IMR-90 (cell line): ENCODE results near the gene MEX3A. TPM values are rescaled to one million over a fixed set of nuclear protein-coding genes. Genes with fewer than 3 reads are reported as not detected.

ENCODE experiments used
- ATAC-seq: fragments of 200-7000 bp; cut with Tn5 transposase; 2 replicates; pipeline ENCODE4 v1.9.1; 2020; ENCODE audit warnings: low read depth, mild to moderate bottlenecking, moderate library complexity
- BruUV-seq: library from RNA; stranded (reverse); fragments of 400-500 nt; replicated peaks from 2 replicates; lab custom pipeline; 2021; lab: Mats Ljungman, UMichigan
- CTCF ChIA-PET: fragments of 300-600 bp; formaldehyde crosslinking; extraction: SDS; loops from one replicate; lab custom pipeline; 2021; ENCODE audit warnings: antibody characterized with exemption; lab: Yijun Ruan, JAX
- POLR2A ChIA-PET: fragments of 300-600 bp; sonication (Branson Sonifier 250); formaldehyde crosslinking; loops from one replicate; lab custom pipeline; 2022; ENCODE audit warnings: antibody characterized with exemption; ENCODE audit not compliant: unreplicated experiment; lab: Charles Lee
- DNase-seq: peaks from one replicate; pipeline ENCODE4 v3.0.0; 2013
- H2AFZ ChIP-seq: replicated peaks from 2 replicates; pipeline ENCODE3; 2013; ENCODE audit warnings: low read length, mild to moderate bottlenecking; ENCODE audit not compliant: poor library complexity
- H2AK5ac ChIP-seq: 2 replicates; pipeline ENCODE4 v1.6.1; 2013; ENCODE audit warnings: low read depth, low read length, inconsistent platforms
- H2AK9ac ChIP-seq: replicated peaks from 2 replicates; pipeline ENCODE3; 2013; ENCODE audit warnings: mild to moderate bottlenecking, low read depth, low read length, moderate library complexity; ENCODE audit not compliant: poor library complexity
- H2BK120ac ChIP-seq: 2 replicates; pipeline ENCODE4 v1.6.1; 2013; ENCODE audit warnings: low read depth, low read length, inconsistent platforms
- H2BK15ac ChIP-seq: 3 replicates; pipeline ENCODE4 v1.6.1; 2013; ENCODE audit warnings: low read depth, low read length, inconsistent platforms
- H2BK20ac ChIP-seq: 2 replicates; pipeline ENCODE4 v1.6.1; 2013; ENCODE audit warnings: low read depth, mild to moderate bottlenecking, inconsistent platforms, low read length, moderate library complexity
- H2BK5ac ChIP-seq: 2 replicates; pipeline ENCODE4 v1.6.1; 2013; ENCODE audit warnings: mild to moderate bottlenecking, low read depth, low read length, inconsistent platforms; ENCODE audit not compliant: poor library complexity, severe bottlenecking
- H3K14ac ChIP-seq: replicated peaks from 2 replicates; pipeline ENCODE4 v1.6.1; 2013; ENCODE audit warnings: low read depth, low read length, inconsistent platforms
- H3K18ac ChIP-seq: 2 replicates; pipeline ENCODE4 v1.6.1; 2013; ENCODE audit warnings: low read depth, low read length, control low read depth
- H3K23ac ChIP-seq: 2 replicates; pipeline ENCODE4 v1.6.1; 2013; ENCODE audit warnings: low read depth, low read length, inconsistent platforms
- H3K27ac ChIP-seq: 2 replicates; pipeline ENCODE4 v1.5.1; 2013; ENCODE audit warnings: mild to moderate bottlenecking, control low read depth, low read length; ENCODE audit not compliant: insufficient read depth
- H3K27me3 ChIP-seq: 2 replicates; pipeline ENCODE4 v1.6.1; 2013; ENCODE audit warnings: low read length; ENCODE audit not compliant: control insufficient read depth, insufficient read depth
- H3K36me3 ChIP-seq: 2 replicates; pipeline ENCODE4 v1.6.1; 2013; ENCODE audit warnings: low read length, mixed read lengths; ENCODE audit not compliant: control insufficient read depth, insufficient read depth
- H3K4ac ChIP-seq: 2 replicates; pipeline ENCODE4 v1.6.1; 2013; ENCODE audit warnings: low read depth, low read length, inconsistent platforms
- H3K4me1 ChIP-seq: 2 replicates; pipeline ENCODE4 v1.6.1; 2013; ENCODE audit warnings: low read length, mixed read lengths; ENCODE audit not compliant: control insufficient read depth, insufficient read depth
- H3K4me2 ChIP-seq: 2 replicates; pipeline ENCODE4 v1.6.1; 2013; ENCODE audit warnings: low read depth, mild to moderate bottlenecking, control low read depth, low read length, moderate library complexity
- H3K4me3 ChIP-seq: 2 replicates; pipeline ENCODE4 v1.5.1; 2013; ENCODE audit warnings: low read depth, mild to moderate bottlenecking, control low read depth, low read length, moderate library complexity; ENCODE audit not compliant: insufficient read depth
- H3K56ac ChIP-seq: 2 replicates; pipeline ENCODE4 v1.6.1; 2013; ENCODE audit warnings: low read length, inconsistent platforms; ENCODE audit not compliant: insufficient read depth; ENCODE audit errors: extremely low read depth
- H3K79me1 ChIP-seq, 2 experiments: 2 replicates each; pipeline ENCODE4 v1.6.1; 2013; ENCODE audit warnings: low read length in 2 of 2, inconsistent platforms in 1 of 2, low read depth in 1 of 2
- H3K9ac ChIP-seq: 2 replicates; pipeline ENCODE4 v1.6.1; 2013; ENCODE audit warnings: low read depth, low read length, control low read depth
- H3K9me1 ChIP-seq: 2 replicates; pipeline ENCODE4 v1.6.1; 2013; ENCODE audit warnings: low read length, inconsistent platforms; ENCODE audit not compliant: insufficient read depth
- H3K9me3 ChIP-seq: 2 replicates; pipeline ENCODE4 v1.6.1; 2013; ENCODE audit warnings: low read length; ENCODE audit not compliant: control insufficient read depth, insufficient read depth
- H4K20me1 ChIP-seq: 2 replicates; pipeline ENCODE4 v1.6.1; 2013; ENCODE audit warnings: low read length, inconsistent platforms; ENCODE audit not compliant: insufficient read depth
- H4K5ac ChIP-seq: 2 replicates; pipeline ENCODE4 v1.6.1; 2013; ENCODE audit warnings: mild to moderate bottlenecking, low read depth, low read length, control low read depth
- H4K8ac ChIP-seq, 2 experiments: 2 replicates each; pipeline ENCODE4 v1.6.1; 2013; ENCODE audit warnings: low read depth in 2 of 2, low read length in 2 of 2, control low read depth in 1 of 2, inconsistent platforms in 1 of 2
- H4K91ac ChIP-seq: 2 replicates; pipeline ENCODE4 v1.6.1; 2013; ENCODE audit warnings: low read depth, low read length, inconsistent platforms; ENCODE audit not compliant: insufficient read depth
- BHLHE40 ChIP-seq: fragments of 150-350 bp; IDR thresholded peaks from 2 replicates; pipeline ENCODE4 v1.6.1; 2016; ENCODE audit warnings: mild to moderate bottlenecking, low read depth, low read length
- CTCF ChIP-seq: conservative IDR thresholded peaks from 2 replicates; pipeline ENCODE4 v1.5.1; 2012; ENCODE audit warnings: mild to moderate bottlenecking, low read depth, low read length, improper control_type of control experiment
- FOS ChIP-seq: fragments of 150-350 bp; IDR thresholded peaks from 2 replicates; pipeline ENCODE4 v1.6.1; 2016; ENCODE audit warnings: low read depth, low read length
- NFE2L2 ChIP-seq: fragments of 150-350 bp; IDR thresholded peaks from 2 replicates; pipeline ENCODE4 v1.6.1; 2016; ENCODE audit warnings: low read depth, mild to moderate bottlenecking, low read length
- RFX5 ChIP-seq: IDR thresholded peaks from 2 replicates; pipeline ENCODE4 v1.8.0; 2012; ENCODE audit warnings: low read depth, mild to moderate bottlenecking, low read length, moderate library complexity
- WGBS, 2 experiments: methylation state at CpG; one replicate each; pipeline versions ENCODE4 v1.1.5 to v1.1.7; 2013; ENCODE audit warnings: missing lambda C conversion rate in 2 of 2; ENCODE audit not compliant: insufficient read length in 1 of 2; ENCODE audit errors: extremely low coverage in 2 of 2; 5-methylcytosine and 5-hydroxymethylcytosine counted together
- dilution Hi-C: fragments of 300-500 bp; cut with HindIII; formaldehyde crosslinking; loops from one replicate; pipeline ENCODE4 v1.14.3; 2018; ENCODE audit warnings: low sequenced_read_pairs; ENCODE audit not compliant: unreplicated experiment
- in situ Hi-C: fragments of 300-500 bp; cut with MboI; formaldehyde crosslinking; loops from 3 replicates; pipeline ENCODE4 v1.14.3; 2019; ENCODE audit warnings: low sequenced_read_pairs, inconsistent platforms, mixed read lengths
- intact Hi-C: fragments of 100-400 bp; cut with micrococcal nuclease; formaldehyde crosslinking; loops from 2 replicates; pipeline ENCODE4 v1.10.0; 2022
- polyA plus RNA-seq, 3 experiments: library from polyadenylated mRNA; depleted of rRNA; stranded (reverse); fragments of >200 nt; gene quantifications; 2 replicates each; pipeline ENCODE4 v1.2.3, GENCODE V29; 2012; ENCODE audit warnings: low replicate concordance in 1 of 3
- total RNA-seq: library from RNA; depleted of rRNA; stranded (reverse); fragments of >200 nt; gene quantifications from 2 replicates; pipeline ENCODE4 v1.2.3, GENCODE V29; 2012

The MEX3A gene
- total and polyA plus RNA-seq, 2 of the 4 experiments (the other 2 are of a cell fraction) = 2.3 to 9.0 TPM

GRCh38 chr1:156045076-156045475, 37.2 kb downstream of the MEX3A start:
- Histone ChIP-seq H2AK5ac (no peak overlapping the region), H4K20me1 (peaks cover 6% of the 10 kb centered on the region), H3K27ac (no peak overlapping the region), H2BK20ac (no peak overlapping the region), H2AK9ac (no peak overlapping the region), H3K14ac (no peak overlapping the region), H3K23ac (no peak overlapping the region), H4K5ac (no peak overlapping the region), H2BK120ac (no peak overlapping the region), H4K91ac (no peak overlapping the region), H3K18ac (no peak overlapping the region), H3K9me3 (no peaks in the 10 kb centered on the region), H3K4me3 (no peak overlapping the region), H3K79me1 (peaks cover 3 to 14% of the 10 kb centered on the region in 2 experiments; a peak in 3 of 4 replicates), H4K8ac (no peak overlapping the region), H3K4me1 (peaks cover 5% of the 10 kb centered on the region), H3K9me1 (peaks cover 13% of the 10 kb centered on the region; the same call in 1 of the 2 replicates), H2BK5ac (no peak overlapping the region), H3K27me3 (no peaks in the 10 kb centered on the region), H2AFZ (no peak overlapping the region), H3K56ac (no peak overlapping the region), H3K4me2 (no peak overlapping the region), H2BK15ac (no peak overlapping the region), H3K9ac (no peak overlapping the region), H3K4ac (no peak overlapping the region), H3K36me3 (peaks cover 35% of the 10 kb centered on the region)
- dilution Hi-C loops (no loop called here), intact Hi-C loops (no loop called here), in situ Hi-C loops (no loop called here)
- CTCF ChIA-PET = no interaction called here
- ATAC-seq (no peak), DNase-seq (no peak)
- WGBS, 2 experiments = 91% methylated on average over 3 of the region's 4 CpGs; no CpG with 5 or more reads in 1 of the 2 experiments
- no peak for TF ChIP-seq BHLHE40
- no peak for TF ChIP-seq CTCF
- no peak for TF ChIP-seq NFE2L2
- no peak for TF ChIP-seq FOS
- TF ChIP-seq RFX5 = no peak
- no TSS peak for BruUV-seq
- POLR2A ChIA-PET = no interaction called here
